GM12891 (cell line): Measurements from ENCODE around the gene MAN2B1.

Source experiments
- PAX5 ChIP-seq: IDR thresholded peaks from 2 replicates; pipeline ENCODE4 v1.6.1; 2011; ENCODE audit warnings: low read length, moderate library complexity, mild to moderate bottlenecking; ENCODE audit not compliant: insufficient read depth, severe bottlenecking
- POLR2A ChIP-seq: IDR thresholded peaks from 2 replicates; pipeline ENCODE4 v1.6.1; 2011; ENCODE audit warnings: low read depth, low read length, control low read depth

- TF ChIP-seq PAX5 (no peak), POLR2A (no peak)
Observed at GRCh38 chr19:12597594-12597993, 68.9 kb downstream of the MAN2B1 start.
